HG02852 (cell line): ENCODE results near the gene TCEAL5.
"Not testable (repeated sequence)": the region's sequence is repeated elsewhere in the genome, so short reads cannot be mapped to it uniquely, and the experiment has no call there.

Experiments
- ATAC-seq: cut with Tn5 transposase; IDR thresholded peaks from one replicate; pipeline ENCODE4 v1.9.1; 2021; ENCODE audit warnings: mild to moderate bottlenecking, moderate library complexity; ENCODE audit not compliant: unreplicated experiment

Gene TCEAL5

GRCh38 chrX:103235608-103236007, 40.9 kb downstream of the TCEAL5 start:
- not testable (repeated sequence) for ATAC-seq

- no peak for ATAC-seq
Measured at GRCh38 chrX:103234869-103235268, 41.7 kb downstream of the TCEAL5 start.

- no peak for ATAC-seq
Measured at GRCh38 chrX:103233263-103233662, 43.3 kb downstream of the TCEAL5 start.

GRCh38 chrX:103225918-103226317, 50.6 kb downstream of the TCEAL5 start:
- not testable (repeated sequence) for ATAC-seq
